K562 (cell line): ENCODE results near the gene TBC1D32. TPM values are rescaled to one million over a fixed set of nuclear protein-coding genes. Genes with fewer than 3 reads are reported as not detected.

Experiments
- CEBPG ChIP-seq, 3 experiments: fragments of 200-800 bp in 1 of 3; sonication (Bioruptor generic) in 1 of 3; sonication (generic) in 1 of 3; formaldehyde crosslinking in 1 of 3; IDR thresholded peaks in 2 of 3; conservative IDR thresholded peaks in 1 of 3; 2 replicates each; pipeline versions ENCODE4 v1.6.1 to v1.8.0; 2016 to 2022; ENCODE audit warnings: missing compliant biosample characterization in 2 of 3, missing genetic modification characterization in 2 of 3, mild to moderate bottlenecking in 1 of 3, missing genetic modification reagents in 1 of 3
- ETV6 ChIP-seq, 3 experiments: fragments of 150-350 bp in 1 of 3; sonication (generic) in 1 of 3; formaldehyde crosslinking in 1 of 3; IDR thresholded peaks; 2 replicates each; pipeline versions ENCODE4 v1.6.1 to v1.8.0; 2014 to 2022; ENCODE audit warnings: borderline replicate concordance in 2 of 3, low read depth in 2 of 3, antibody characterized with exemption in 1 of 3, low read length in 1 of 3, mild to moderate bottlenecking in 1 of 3, missing genetic modification reagents in 1 of 3
- HDAC3 ChIP-seq: fragments of 450-650 bp; IDR thresholded peaks from 2 replicates; pipeline ENCODE4 v1.6.1; 2018; ENCODE audit warnings: borderline replicate concordance, mild to moderate bottlenecking, moderate library complexity; ENCODE audit not compliant: partially characterized antibody
- HNRNPL ChIP-seq: fragments of 200-400 bp; formaldehyde crosslinking; IDR thresholded peaks from 2 replicates; pipeline ENCODE4 v1.6.1; 2017; ENCODE audit warnings: low read depth, mild to moderate bottlenecking, low read length
- ZBTB40 ChIP-seq, 2 experiments: fragments of 450-650 bp in 1 of 2; sonication (generic) in 1 of 2; formaldehyde crosslinking in 1 of 2; IDR thresholded peaks; 2 replicates each; pipeline versions ENCODE4 v1.7.1 to v1.9.0; 2016 to 2022; ENCODE audit warnings: inconsistent platforms in 1 of 2, mild to moderate bottlenecking in 1 of 2, missing genetic modification reagents in 1 of 2
- ZNF174 ChIP-seq: fragments of 250-450 bp; sonication (Bioruptor Pico); IDR thresholded peaks from 2 replicates; pipeline ENCODE4 v1.4.0; 2020; ENCODE audit warnings: mild to moderate bottlenecking
- ZNF707 ChIP-seq: fragments of 250-450 bp; sonication (Bioruptor Pico); conservative IDR thresholded peaks from 2 replicates; pipeline ENCODE4 v1.8.0; 2022; ENCODE audit warnings: inconsistent platforms, mild to moderate bottlenecking, moderate library complexity
- polyA plus RNA-seq, 8 experiments: library from polyadenylated mRNA; depleted of rRNA in 4 of 8; stranded (reverse) in 5 of 8; unstranded in 3 of 8; fragments of >200 nt; fragmentation: Nextera tagmentation in 2 of 8; fragmentation: Illumina TruSeq in 1 of 8; extraction: Ambion mirVana in 2 of 8; extraction: Trizol in 1 of 8; gene quantifications; 2 replicates each; pipeline versions ENCODE4 v1.2.1 to v1.2.3, GENCODE V29; 2011 to 2014; ENCODE audit warnings: inconsistent platforms in 1 of 8, missing spikeins in 1 of 8
- total RNA-seq, 7 experiments: library from RNA; depleted of rRNA in 6 of 7; stranded (reverse); fragments of >200 nt in 6 of 7; fragmentation: Illumina TruSeq in 2 of 7; extraction: Trizol in 2 of 7; gene quantifications; 2 replicates each; pipeline versions ENCODE4 v1.2.1 to v1.2.3, GENCODE V29; 2011 to 2021; ENCODE audit warnings: low replicate concordance in 1 of 7
- TF ChIP-seq, protein P1 (sequence below), 2 experiments: fragments of 450-650 bp; IDR thresholded peaks; 2 replicates each; pipeline ENCODE4 v1.6.1; 2016; ENCODE audit warnings: mild to moderate bottlenecking in 2 of 2, borderline replicate concordance in 1 of 2, low read depth in 1 of 2, moderate library complexity in 1 of 2

The TBC1D32 gene
- total and polyA plus RNA-seq, 9 of the 15 experiments (the other 6 are each of a cell fraction or from before 2014, with no cell fraction given) = 2.5 to 9.6 (median 3.9) TPM

DNA sequence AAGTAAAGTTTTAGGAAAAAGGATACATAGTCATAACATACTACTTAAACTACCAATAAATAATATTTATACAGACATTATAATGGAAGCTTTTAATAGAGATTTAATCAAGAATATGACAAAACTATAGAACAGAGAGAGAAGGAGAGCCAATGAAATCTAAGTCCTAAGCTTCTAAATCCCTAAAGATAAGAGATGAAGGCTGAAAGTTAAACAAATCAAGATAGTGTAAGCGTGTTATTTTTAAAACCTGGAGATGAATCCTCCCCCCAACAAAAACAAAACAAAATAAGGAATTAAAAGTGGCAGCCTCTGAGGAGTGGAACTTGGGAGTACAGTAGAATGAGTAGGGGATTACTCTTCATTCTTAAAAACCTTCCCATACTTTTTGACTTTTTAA is 145.9 kb downstream of the TBC1D32 start (continued):
- TF ChIP-seq, protein P1, sequence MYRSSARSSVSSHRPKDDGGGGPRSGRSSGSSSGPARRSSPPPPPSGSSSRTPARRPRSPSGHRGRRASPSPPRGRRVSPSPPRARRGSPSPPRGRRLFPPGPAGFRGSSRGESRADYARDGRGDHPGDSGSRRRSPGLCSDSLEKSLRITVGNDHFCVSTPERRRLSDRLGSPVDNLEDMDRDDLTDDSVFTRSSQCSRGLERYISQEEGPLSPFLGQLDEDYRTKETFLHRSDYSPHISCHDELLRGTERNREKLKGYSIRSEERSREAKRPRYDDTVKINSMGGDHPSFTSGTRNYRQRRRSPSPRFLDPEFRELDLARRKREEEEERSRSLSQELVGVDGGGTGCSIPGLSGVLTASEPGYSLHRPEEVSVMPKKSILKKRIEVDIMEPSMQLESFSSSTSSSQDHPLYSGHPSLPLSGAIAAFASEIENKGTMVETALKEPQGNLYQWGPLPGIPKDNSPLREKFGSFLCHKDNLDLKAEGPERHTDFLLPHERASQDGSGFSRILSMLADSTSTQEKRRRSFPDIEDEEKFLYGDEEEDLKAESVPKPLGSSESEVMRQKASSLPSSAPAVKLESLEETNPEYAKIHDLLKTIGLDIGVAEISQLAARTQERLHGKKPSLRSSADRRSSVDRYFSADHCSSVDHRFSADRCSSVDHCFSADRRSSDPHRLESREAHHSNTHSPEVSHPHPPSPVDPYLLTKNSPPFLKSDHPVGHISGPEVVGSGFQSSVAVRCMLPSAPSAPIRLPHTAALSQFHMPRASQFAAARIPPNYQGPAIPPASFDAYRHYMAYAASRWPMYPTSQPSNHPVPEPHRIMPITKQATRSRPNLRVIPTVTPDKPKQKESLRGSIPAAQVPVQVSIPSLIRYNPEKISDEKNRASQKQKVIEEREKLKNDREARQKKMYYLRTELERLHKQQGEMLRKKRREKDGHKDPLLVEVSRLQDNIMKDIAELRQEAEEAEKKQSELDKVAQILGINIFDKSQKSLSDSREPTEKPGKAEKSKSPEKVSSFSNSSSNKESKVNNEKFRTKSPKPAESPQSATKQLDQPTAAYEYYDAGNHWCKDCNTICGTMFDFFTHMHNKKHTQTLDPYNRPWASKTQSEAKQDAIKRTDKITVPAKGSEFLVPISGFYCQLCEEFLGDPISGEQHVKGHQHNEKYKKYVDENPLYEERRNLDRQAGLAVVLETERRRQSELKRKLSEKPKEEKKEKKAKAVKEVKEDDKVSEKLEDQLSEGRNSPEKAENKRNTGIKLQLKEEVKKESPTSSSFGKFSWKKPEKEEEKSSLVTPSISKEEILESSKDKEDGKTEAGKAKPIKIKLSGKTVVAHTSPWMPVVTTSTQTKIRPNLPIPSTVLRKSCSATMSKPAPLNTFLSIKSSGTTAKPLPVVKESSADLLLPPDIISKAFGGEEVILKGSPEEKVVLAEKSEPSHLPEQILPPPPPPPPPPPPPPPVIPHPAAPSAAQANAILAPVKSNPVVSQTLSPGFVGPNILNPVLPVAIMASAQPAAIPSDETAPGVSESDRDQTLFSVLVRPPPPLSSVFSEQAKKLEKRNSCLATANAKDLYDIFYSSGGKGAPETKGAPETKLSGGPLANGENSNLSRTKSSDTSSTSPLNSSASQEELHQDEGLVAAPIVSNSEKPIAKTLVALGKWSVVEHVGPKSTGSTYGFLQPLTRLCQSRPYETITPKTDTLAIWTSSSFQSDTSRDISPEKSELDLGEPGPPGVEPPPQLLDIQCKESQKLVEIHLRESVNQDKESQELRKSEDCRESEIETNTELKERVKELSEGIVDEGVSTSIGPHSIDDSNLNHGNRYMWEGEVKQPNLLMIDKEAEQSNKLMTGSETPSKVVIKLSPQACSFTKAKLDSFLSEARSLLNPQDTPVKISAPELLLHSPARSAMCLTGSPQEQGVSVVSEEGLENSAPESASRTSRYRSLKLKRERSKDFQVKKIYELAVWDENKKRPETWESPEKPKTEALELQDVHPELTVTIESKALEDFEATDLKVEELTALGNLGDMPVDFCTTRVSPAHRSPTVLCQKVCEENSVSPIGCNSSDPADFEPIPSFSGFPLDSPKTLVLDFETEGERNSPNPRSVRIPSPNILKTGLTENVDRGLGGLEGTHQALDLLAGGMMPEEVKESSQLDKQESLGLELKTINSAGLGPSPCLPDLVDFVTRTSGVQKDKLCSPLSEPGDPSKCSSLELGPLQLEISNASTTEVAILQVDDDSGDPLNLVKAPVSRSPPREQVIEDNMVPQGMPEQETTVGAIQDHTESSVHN (IDR thresholded peaks at IDR 0.05; ENCODE audit: borderline replicate concordance in 1 of 2, low read depth in 1 of 2) = no peak
- TF ChIP-seq ETV6 (IDR thresholded peaks at IDR 0.05; ENCODE audit: borderline replicate concordance in 1 of 2, low read depth in 2 of 2, low read length in 1 of 2) (no peak), ETV6 (CRISPR knock-in tag; IDR thresholded peaks at IDR 0.05; ENCODE audit: borderline replicate concordance) (no peak), ZBTB40 (IDR thresholded peaks at IDR 0.05) (no peak), ZBTB40 (CRISPR knock-in tag; IDR thresholded peaks at IDR 0.05) (no peak), ZNF174 (CRISPR knock-in tag) (no peak), ZNF707 (CRISPR knock-in tag) (no peak), HNRNPL (no peak), CEBPG (CRISPR knock-in tag; IDR thresholded peaks at IDR 0.05) (no peak), CEBPG (tag; conservative IDR thresholded peaks at IDR 0.05 in 1 of 2, IDR thresholded peaks at IDR 0.05 in 1 of 2) (no peak), HDAC3 (no peak)
